Dedifferentiated amniotic fluid mesenchymal stem cell (primary cell): Measurements from ENCODE around the gene KCNQ1.

Experiments used
- DNase-seq: peaks from one replicate; pipeline ENCODE4 v3.0.0-alpha.2; 2016; ENCODE audit errors: extremely low spot score

Gene KCNQ1

DNA sequence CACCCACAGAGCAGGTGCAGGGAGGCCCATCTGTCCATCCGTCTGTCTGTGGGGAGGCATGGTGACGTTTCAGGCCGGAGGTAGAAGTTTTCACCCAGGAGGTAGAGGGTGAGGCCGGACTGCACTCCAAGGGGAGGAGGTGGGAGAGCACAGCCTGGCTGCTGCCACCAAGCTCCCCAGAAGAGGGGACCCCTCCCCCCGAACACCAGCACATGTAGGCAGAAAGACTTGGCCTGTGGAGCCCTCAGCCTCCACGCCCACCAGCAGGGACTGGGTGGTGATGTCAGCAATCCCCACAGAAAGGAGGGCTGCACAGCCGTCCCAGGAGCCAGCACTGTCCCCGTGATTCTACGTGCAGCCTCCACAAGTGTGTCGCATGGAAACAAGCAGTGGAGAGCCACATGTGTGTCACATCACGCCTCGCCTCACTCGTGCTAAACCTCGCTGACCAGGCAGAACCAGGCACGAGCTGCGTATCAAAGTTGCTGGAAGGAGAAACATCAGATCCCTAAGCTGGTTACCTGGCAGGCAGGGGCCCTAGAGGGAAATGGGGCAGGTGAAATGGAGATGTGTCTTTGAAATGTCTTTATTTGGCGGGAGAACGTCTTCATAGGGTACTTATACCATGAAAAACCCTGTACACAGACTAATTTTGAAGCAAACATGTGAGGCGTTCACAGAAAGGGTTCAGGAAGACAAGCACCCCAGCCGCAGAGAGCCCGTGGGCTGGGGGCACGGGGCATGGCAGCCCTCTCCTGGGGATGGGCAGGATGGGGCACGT lies 391.7 kb downstream of the KCNQ1 start:
- no peak for DNase-seq

GRCh38 chr11:2837096-2837601 lies 392.3 kb downstream of the KCNQ1 start:
- DNase-seq, result peak; percentile 16

DNA sequence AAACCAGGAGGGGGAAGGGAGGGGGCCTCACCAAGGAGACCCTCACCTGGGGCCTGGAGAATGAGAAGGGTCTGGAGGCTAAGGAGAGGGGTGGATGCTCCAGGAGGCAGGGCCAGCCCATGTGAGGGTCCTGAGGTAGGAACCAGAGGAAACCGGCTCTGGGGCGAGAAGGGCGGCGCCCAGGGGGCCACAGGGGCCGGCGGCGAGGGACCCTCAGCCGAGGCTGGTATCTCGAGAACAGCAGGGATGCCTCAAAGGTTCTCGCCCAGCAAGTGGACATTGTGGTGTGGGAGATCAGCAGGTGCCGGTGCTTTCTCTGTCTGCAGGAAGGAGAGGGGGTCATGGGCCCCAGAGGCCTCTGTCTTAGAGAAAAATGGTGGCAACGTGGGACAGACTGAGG lies 392.8 kb downstream of the KCNQ1 start:
- no peak for DNase-seq

DNA sequence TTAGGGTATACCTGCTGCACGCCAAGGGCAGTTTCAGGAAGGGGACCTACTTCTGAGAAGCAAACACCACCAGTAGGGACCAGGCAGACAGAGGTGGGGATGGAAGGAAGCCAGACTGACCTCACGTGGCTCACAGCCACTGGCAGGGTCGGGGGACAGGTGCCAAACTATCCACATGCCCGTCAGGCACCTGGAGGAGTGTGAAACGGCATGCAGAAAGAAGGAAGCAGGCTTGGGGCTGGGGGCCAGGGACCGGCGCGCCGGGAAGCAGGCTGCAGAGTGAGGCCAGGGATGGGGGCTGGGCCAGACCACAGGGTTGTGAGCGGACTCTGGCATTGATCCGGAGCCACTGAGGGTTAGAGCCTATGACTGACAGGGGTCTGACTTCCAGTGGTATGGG lies 393.3 kb downstream of the KCNQ1 start:
- no peak for DNase-seq

DNA sequence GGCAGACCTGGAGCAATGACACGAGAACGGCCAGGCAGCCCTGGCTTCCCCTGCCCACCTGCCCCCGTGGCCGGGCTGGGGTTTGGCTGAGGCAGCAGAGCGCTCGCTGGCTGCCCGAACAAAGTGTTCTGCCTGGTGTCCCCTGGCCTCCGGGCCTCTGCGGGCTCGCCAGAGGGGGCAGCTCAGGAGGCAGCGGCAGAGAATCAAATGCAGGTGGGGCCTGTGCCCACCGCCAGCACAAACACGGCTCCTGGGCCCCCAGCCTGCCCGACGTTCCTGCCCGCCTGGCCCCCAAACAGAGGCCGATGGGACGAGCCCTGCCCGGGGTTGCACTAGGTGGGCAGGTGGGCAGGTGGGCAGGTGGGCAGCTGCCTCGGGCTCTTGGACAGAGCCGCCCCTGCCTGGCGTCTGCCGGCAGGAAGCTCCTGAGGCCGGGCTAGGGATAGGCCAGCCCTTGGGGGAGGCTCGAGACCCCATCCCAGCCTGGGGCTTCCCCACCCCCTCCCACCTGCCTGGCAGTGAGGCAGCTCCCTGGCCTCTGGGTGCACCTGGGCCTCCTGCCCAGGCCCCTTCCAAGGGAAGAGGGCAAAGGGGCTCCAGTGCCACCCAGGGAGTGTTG lies 394.0 kb downstream of the KCNQ1 start:
- no peak for DNase-seq

- DNase-seq, result no peak
These were observed 394.7 kb downstream of the KCNQ1 start for GRCh38 chr11:2839395-2839943.

- DNase-seq, result no peak
These were observed 396.8 kb downstream of the KCNQ1 start for GRCh38 chr11:2841411-2842190.

DNA sequence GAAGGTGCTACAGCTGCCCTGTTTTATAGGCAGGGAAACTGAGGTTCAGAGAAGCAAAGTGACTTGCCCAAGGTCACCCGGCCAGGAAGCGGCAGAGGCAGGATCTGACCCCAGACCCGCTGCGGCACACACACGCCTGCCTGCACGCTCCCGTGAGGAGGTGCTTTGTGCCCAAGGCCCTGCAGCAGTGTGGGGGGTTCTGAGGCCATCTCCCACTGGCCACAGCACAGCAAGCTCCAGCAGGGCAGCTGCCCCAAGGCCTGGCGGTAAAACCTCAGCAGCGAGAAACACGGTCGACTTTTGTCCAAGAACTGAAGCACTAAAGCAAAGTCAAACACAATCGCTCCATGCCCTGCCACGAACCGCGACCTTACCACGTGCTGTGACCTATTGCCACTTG lies 398.1 kb downstream of the KCNQ1 start:
- no peak for DNase-seq

DNA sequence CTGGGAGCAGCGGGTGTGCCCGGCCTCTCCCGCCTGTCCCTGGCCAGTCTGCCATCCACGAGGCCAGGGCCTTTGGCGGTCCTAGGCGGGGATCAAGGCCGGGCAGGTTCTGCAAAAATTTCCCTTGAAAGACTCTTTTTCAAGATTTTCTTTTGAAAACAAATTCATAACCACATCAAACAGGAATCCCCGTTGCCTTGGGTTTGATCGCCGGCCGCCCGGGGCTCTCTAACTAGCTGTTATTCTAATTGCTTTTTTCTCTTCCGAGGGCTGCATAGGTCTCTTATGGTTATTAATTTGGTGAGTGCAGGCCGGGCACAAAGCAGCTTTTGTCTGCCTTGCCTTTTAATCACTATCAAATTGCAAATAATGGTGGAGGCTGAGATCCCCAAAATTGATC lies 398.7 kb downstream of the KCNQ1 start:
- no peak for DNase-seq

GRCh38 chr11:2844116-2844842 lies 399.5 kb downstream of the KCNQ1 start:
- no peak for DNase-seq

GRCh38 chr11:2844996-2845395 lies 400.2 kb downstream of the KCNQ1 start:
- DNase-seq, result no peak

- DNase-seq, result no peak
These were observed 401.2 kb downstream of the KCNQ1 start for GRCh38 chr11:2846056-2846455.

DNA sequence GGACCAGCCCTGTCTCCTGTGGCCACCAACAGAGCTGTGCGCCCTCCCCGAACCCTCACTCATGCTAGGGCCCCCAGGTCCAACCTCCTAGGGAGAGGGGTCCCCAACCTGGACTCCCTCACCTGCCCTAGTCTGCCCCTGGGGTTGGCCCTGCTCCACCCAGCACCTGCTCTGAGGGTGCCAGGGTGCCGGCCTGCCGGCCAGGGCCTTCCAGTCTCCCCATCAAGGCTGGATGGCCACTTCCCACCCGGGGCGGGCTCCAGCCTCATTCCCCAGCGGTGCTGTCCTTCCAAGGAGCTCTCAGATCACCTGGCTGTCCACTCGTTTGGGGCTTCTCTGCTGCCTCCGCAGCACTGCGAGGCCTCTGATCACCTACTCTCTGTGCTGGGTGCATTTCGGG lies 401.7 kb downstream of the KCNQ1 start:
- no peak for DNase-seq

GRCh38 chr11:2847561-2847960 lies 402.8 kb downstream of the KCNQ1 start:
- no peak for DNase-seq

DNA sequence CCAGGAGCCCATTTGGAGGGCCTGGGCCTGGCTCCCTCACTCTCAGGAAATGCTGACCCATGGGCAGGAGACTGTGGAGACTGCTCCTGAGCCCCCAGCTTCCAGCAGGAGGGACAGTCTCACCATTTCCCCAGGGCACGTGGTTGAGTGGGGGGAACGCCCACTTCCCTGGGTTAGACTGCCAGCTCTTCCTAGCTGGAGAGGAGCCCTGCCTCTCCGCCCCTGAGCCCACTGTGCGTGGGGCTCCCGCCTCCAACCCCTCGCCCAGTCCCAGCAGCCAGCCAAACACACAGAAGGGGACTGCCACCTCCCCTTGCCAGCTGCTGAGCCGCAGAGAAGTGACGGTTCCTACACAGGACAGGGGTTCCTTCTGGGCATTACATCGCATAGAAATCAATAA lies 403.7 kb downstream of the KCNQ1 start:
- no peak for DNase-seq

GRCh38 chr11:2849994-2850770 lies 405.4 kb downstream of the KCNQ1 start:
- DNase-seq, result no peak

DNA sequence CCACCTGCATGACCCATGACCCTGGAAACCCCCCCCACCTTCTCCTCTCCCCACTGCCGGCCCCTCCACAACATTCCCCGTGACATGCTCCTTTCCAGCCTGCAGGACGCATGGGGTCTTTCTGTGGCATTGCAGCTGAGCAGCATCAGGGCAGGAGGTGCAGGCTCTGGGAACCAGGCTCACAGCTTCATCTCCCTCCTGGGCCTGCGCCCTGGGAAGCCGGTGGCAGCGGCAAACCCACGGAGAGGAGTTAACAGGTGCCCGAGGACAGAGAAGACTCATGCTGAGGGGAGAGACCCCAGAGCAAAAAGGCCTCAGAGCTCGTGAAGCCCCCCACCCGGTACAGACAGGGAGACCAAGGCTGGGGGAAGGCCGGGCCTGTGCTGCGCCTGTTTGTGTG lies 408.6 kb downstream of the KCNQ1 start:
- DNase-seq, result no peak

GRCh38 chr11:2853997-2854560 lies 409.3 kb downstream of the KCNQ1 start:
- DNase-seq, result no peak

GRCh38 chr11:2855162-2855561 lies 410.4 kb downstream of the KCNQ1 start:
- no peak for DNase-seq

DNA sequence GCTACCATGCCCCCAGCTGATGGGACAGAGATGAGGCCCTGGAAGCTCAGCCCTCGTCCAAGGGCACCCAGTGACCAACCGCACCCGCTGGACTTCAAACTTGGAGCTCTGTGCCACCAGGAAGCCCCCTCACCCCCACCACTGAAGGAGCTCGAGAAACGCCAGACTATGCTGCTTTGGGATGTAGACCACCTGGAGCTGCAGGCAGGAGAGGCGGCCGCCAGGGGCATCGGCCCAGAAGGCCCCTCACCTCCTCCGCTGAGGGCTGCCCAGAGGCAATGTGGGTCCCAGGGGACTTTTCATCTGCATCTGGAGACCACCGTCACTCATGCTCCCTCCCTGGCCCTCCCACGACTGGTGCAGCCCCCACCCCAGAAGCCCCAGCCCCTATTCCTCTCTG lies 412.5 kb downstream of the KCNQ1 start:
- no peak for DNase-seq

- DNase-seq, result no peak
These were observed 413.1 kb downstream of the KCNQ1 start for GRCh38 chr11:2857918-2858317.
